Prostate gland (tissue), 2 donors: ENCODE data around the gene SLAMF1. TPM values are rescaled to one million over a fixed set of nuclear protein-coding genes. Genes with fewer than 3 reads are reported as not detected.

Source experiments
- DNase-seq: peaks from one replicate; pipeline ENCODE4 v3.0.0-alpha.2; 2019; ENCODE audit warnings: low spot score
- H3K27ac ChIP-seq, 2 donors: fragments of 200-600 bp; sonication (generic); 2 replicates each; pipeline ENCODE4 v1.5.1; 2017 to 2019
- H3K27me3 ChIP-seq: fragments of 200-600 bp; sonication (generic); replicated peaks from 2 replicates; pipeline ENCODE4 v1.5.1; 2019; ENCODE audit not compliant: insufficient read depth
- H3K36me3 ChIP-seq, 2 donors: fragments of 200-600 bp; sonication (generic); 1 replicate in 1 of 2; 2 replicates in 1 of 2; pipeline versions ENCODE4 v1.5.1 to v1.8.1; 2017 to 2019
- H3K4me1 ChIP-seq: fragments of 200-600 bp; sonication (generic); replicated peaks from 2 replicates; pipeline ENCODE4 v1.5.1; 2019
- H3K4me3 ChIP-seq, 2 donors: fragments of 200-600 bp; sonication (generic); 2 replicates each; pipeline ENCODE4 v1.5.1; 2017 to 2019
- H3K9me3 ChIP-seq: fragments of 200-600 bp; sonication (generic); 2 replicates; pipeline ENCODE4 v1.5.1; 2017
- POLR2A ChIP-seq: fragments of 450-650 bp; IDR thresholded peaks from one replicate; pipeline ENCODE4 v1.6.1; 2016; ENCODE audit warnings: antibody characterized with exemption, mild to moderate bottlenecking
- POLR2AphosphoS5 ChIP-seq: sonication (generic); formaldehyde crosslinking; IDR thresholded peaks from one replicate; pipeline ENCODE4 v1.6.1; 2017; ENCODE audit warnings: antibody characterized with exemption
- WGBS: methylation state at CpG from one replicate; pipeline ENCODE4 v1.1.5; 2018; 5-methylcytosine and 5-hydroxymethylcytosine counted together
- intact Hi-C: fragments of 100-400 bp; cut with DNase I; formaldehyde crosslinking; loops from one replicate; pipeline ENCODE4 v1.14.2; 2022
- total RNA-seq, 2 donors: library from RNA; depleted of rRNA; stranded (reverse); fragments of >200 nt; gene quantifications; one replicate each; pipeline ENCODE4 v1.1.0, GENCODE V29; 2016
- TF ChIP-seq, protein P1 (sequence below), 4 experiments: fragments of 200-600 bp in 2 of 4; fragments of 450-650 bp in 2 of 4; sonication (generic) in 2 of 4; IDR thresholded peaks; 1 replicate in 3 of 4; 2 replicates in 1 of 4; pipeline ENCODE4 v1.5.1; 2016 to 2019; ENCODE audit warnings: antibody characterized with exemption in 4 of 4, mild to moderate bottlenecking in 2 of 4, moderate library complexity in 2 of 4

SLAMF1 gene
- total RNA-seq, 2 donors from 2014 or later = 0.17 to 0.36 TPM

DNA sequence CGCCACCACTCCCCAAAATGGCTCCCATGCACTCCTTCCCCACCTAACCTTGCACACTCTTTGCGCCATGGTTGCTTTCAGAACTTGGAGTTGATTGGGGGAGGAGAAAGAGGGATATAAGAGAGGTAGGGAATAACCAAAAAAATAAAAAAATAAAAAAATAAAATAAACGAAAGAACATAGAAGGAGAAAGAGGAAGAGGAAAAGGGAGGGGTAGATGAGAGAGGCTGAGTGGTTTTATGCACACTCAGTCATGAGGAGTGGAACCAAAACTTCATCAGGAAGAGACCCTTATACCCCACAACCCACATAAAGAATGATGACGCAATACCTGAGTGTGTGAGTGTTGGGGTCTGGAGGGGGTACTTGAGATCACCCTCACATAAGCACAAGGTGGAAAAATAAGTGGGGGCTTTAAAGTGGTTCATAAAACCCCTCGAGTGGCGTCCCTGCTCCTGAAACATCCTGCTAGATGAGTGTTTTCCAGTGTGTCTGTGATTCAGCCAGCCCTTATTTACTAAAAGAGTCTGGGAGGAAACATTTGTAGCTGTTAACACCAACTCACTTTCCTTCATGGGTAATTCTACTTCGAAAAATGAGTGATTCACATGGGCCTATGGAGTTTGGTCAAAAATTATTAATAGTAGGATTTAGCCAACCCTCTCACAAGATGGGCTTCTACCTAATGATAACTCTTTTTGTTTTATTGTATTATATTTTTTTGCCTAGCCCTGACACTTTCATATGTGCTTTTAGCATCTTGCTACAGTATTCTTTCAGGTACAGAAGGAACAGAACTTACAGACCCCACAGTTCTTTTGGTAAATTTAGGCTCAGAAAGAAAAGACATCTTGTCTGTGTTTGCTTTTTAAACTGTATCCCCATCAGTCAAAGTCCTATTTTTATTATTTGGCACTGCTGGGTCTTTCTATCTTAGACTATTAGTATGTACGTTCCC, 5.2 kb downstream of the SLAMF1 start:
- no peak for DNase-seq
- Histone ChIP-seq H3K4me1 (no peaks in the 10 kb centered on the region), H3K4me3 (no peak overlapping the region), H3K36me3 (no peaks in the 10 kb centered on the region), H3K27ac (no peak overlapping the region), H3K27me3 (no peaks in the 10 kb centered on the region), H3K9me3 (no peaks in the 10 kb centered on the region)
- intact Hi-C loops = no loop called here
- TF ChIP-seq POLR2AphosphoS5 (no peak), POLR2A (no peak)
- TF ChIP-seq, protein P1, sequence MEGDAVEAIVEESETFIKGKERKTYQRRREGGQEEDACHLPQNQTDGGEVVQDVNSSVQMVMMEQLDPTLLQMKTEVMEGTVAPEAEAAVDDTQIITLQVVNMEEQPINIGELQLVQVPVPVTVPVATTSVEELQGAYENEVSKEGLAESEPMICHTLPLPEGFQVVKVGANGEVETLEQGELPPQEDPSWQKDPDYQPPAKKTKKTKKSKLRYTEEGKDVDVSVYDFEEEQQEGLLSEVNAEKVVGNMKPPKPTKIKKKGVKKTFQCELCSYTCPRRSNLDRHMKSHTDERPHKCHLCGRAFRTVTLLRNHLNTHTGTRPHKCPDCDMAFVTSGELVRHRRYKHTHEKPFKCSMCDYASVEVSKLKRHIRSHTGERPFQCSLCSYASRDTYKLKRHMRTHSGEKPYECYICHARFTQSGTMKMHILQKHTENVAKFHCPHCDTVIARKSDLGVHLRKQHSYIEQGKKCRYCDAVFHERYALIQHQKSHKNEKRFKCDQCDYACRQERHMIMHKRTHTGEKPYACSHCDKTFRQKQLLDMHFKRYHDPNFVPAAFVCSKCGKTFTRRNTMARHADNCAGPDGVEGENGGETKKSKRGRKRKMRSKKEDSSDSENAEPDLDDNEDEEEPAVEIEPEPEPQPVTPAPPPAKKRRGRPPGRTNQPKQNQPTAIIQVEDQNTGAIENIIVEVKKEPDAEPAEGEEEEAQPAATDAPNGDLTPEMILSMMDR (IDR thresholded peaks at IDR 0.05) = no peak
- WGBS = 82% methylated on average over 8 of the region's 8 CpGs

DNA sequence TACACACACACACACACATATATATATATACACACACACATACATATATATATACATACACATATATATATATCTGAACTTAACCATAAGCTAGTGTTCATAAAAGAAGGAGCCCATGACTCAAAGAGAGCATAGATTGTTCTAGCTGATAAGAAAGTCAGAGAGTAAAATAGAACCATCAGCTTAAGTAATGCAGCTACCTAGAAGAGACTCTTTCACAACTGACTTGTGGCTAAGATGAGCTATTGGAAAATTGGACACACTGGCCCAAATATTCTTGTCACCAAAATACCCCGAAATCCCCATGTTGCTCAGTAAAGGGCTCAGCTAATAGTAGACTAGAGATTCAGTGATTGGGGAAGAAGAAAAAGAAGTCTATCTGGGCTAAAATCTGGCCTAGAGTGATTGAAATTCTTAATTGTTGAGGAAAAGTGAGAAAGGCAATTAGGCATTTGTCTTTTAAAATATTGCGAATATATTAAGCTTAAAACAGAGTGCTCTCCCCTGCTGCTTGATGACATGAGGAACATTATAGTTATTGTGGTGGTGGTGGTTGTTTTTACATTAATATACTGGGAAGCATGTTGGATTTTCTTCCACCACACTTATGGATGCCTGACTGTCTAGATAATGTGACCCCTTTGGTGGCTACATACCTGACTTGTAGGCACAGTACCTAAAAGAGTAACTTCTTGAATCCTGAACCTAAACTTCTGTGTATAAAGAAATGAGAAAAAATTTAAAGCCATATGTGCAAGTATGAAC, 6.3 kb downstream of the SLAMF1 start:
- TF ChIP-seq POLR2A (no peak), POLR2AphosphoS5 (no peak)
- TF ChIP-seq, protein P1 (IDR thresholded peaks at IDR 0.05) = no peak
- H3K36me3 ChIP-seq = no peaks in the 10 kb centered on the region
- no peak for DNase-seq
- no peaks in the 10 kb centered on the region for H3K27me3 ChIP-seq
- 95% methylated on average over 2 of the region's 2 CpGs for WGBS
- H3K27ac ChIP-seq = no peak overlapping the region
- H3K9me3 ChIP-seq = no peaks in the 10 kb centered on the region
- no peaks in the 10 kb centered on the region for H3K4me1 ChIP-seq
- H3K4me3 ChIP-seq = no peak overlapping the region
- intact Hi-C loops = no loop called here

DNA sequence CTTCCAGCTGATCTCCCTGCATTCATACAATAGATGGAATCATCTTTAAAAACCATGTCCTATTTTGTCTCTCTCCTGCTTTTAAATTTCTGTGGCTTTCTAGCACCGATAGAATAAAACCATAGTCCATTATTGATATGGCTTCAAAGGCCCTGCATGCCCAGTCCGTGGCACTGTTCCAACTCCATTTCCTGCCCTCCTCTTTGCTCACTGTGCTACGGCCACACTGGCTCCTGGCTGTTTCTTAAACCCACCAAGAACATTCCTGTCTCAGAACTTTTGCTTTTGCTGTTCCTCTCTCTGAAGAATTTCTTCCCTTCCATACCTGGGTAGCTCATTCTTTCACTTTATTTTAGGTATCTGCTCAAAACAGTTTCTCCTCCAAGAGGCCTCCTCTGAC, 7.2 kb downstream of the SLAMF1 start:
- intact Hi-C loops = no loop called here
- Histone ChIP-seq H3K27me3 (no peaks in the 10 kb centered on the region), H3K27ac (no peak overlapping the region), H3K9me3 (no peaks in the 10 kb centered on the region), H3K36me3 (no peaks in the 10 kb centered on the region), H3K4me1 (no peaks in the 10 kb centered on the region), H3K4me3 (no peak overlapping the region)
- no peak for DNase-seq
- TF ChIP-seq POLR2AphosphoS5 = no peak
- TF ChIP-seq, protein P1 (IDR thresholded peaks at IDR 0.05) = no peak
- no peak for TF ChIP-seq POLR2A
- 37% methylated on average over 3 of the region's 3 CpGs for WGBS

DNA sequence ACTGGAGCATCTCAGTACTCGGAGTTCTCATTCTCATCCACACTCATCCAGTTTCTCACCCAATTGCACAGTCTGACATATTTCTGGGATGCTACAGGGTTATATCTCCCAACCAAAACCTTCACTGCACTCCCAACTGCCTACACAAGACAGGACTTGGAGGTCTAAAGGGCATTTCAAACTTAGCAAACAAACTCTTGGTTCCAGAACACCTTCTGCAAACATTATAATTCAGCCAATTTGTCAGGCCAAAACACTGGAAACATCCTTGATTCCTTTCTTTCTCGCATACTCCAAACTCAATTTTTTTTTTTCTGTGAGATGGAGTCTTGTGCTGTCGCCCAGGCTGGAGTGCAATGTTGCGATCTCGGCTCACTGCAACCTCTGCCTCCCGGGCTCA, 7.9 kb downstream of the SLAMF1 start:
- Histone ChIP-seq H3K27me3 (no peaks in the 10 kb centered on the region), H3K27ac (no peak overlapping the region), H3K36me3 (no peaks in the 10 kb centered on the region), H3K9me3 (no peaks in the 10 kb centered on the region), H3K4me3 (no peak overlapping the region), H3K4me1 (no peaks in the 10 kb centered on the region)
- 68% methylated on average over 6 of the region's 6 CpGs for WGBS
- intact Hi-C loops = no loop called here
- no peak for TF ChIP-seq POLR2AphosphoS5
- no peak for TF ChIP-seq POLR2A
- TF ChIP-seq, protein P1 (IDR thresholded peaks at IDR 0.05) = no peak
- no peak for DNase-seq
